K562 (cell line): ENCODE measurements around the gene ACACB. TPM values are rescaled to one million over a fixed set of nuclear protein-coding genes. Genes with fewer than 3 reads are reported as not detected.

Source experiments
- ATAC-seq: fragments of 200-7000 bp; cut with Tn5 transposase; 3 replicates; pipeline ENCODE4 v1.9.1; 2020; ENCODE audit warnings: moderate library complexity
- BruUV-seq: library from RNA; stranded (reverse); fragments of 400-500 nt; replicated peaks from 2 replicates; lab custom pipeline; 2021; lab: Mats Ljungman, UMichigan
- CTCF ChIA-PET: fragments of 300-600 bp; formaldehyde crosslinking; extraction: SDS; loops from one replicate; lab custom pipeline; 2021; ENCODE audit warnings: low intra/inter-chr PET ratio; lab: Yijun Ruan, JAX
- POLR2A ChIA-PET: fragments of 300-600, 350-650 bp; sonication (Branson Sonifier 250); formaldehyde crosslinking; extraction: SDS; loops from one replicate; lab custom pipeline; 2021; ENCODE audit warnings: antibody characterized with exemption, inconsistent platforms; lab: Yijun Ruan, JAX
- DNase-seq, 4 experiments: peaks; one replicate each; pipeline versions ENCODE4 v3.0.0 to v3.0.0-alpha.2; 2011 to 2018; ENCODE audit warnings: low spot score in 3 of 4, mixed read lengths in 3 of 4; ENCODE audit errors: extremely low read depth in 1 of 4
- FAIRE-seq: peaks from 2 replicates; lab custom pipeline; 2011; peaks lifted over from hg19 to GRCh38; lab: Jason Lieb, UNC
- H2AFZ ChIP-seq: 2 replicates; pipeline ENCODE4 v1.6.0; 2011; ENCODE audit warnings: low read depth, low read length, control low read depth, inconsistent platforms
- H3K27ac ChIP-seq: fragments of 200-600 bp; 3 replicates; pipeline ENCODE4 v1.8.0; 2011; ENCODE audit warnings: low read depth, mild to moderate bottlenecking, control low read depth, inconsistent platforms, low read length, moderate library complexity, mixed read lengths; ENCODE audit errors: extremely low read depth
- H3K27me3 ChIP-seq, 2 experiments: fragments of 300-600 bp in 1 of 2; 2 replicates in 1 of 2; 3 replicates in 1 of 2; pipeline versions ENCODE4 v1.6.0 to v1.8.0; 2011; ENCODE audit warnings: inconsistent platforms in 2 of 2, low read length in 2 of 2, mild to moderate bottlenecking in 1 of 2, mixed read lengths in 1 of 2, moderate library complexity in 1 of 2; ENCODE audit not compliant: control insufficient read depth in 2 of 2, insufficient read depth in 2 of 2
- H3K36me3 ChIP-seq: fragments of 300-600 bp; 3 replicates; pipeline ENCODE4 v1.8.0; 2011; ENCODE audit warnings: mild to moderate bottlenecking, low read length, inconsistent platforms; ENCODE audit not compliant: control insufficient read depth, insufficient read depth
- H3K4me1 ChIP-seq, 2 experiments: fragments of 200-600 bp in 1 of 2; replicated peaks in 1 of 2; 2 replicates in 1 of 2; 3 replicates in 1 of 2; pipeline versions ENCODE4 v1.5.1 to v1.8.0; 2011; ENCODE audit warnings: inconsistent platforms in 2 of 2, low read length in 2 of 2, mild to moderate bottlenecking in 1 of 2, mixed read lengths in 1 of 2, moderate library complexity in 1 of 2; ENCODE audit not compliant: control insufficient read depth in 2 of 2, insufficient read depth in 2 of 2
- H3K4me2 ChIP-seq: 2 replicates; pipeline ENCODE4 v1.6.1; 2011; ENCODE audit warnings: low read length, control low read depth, inconsistent platforms, mixed read lengths; ENCODE audit not compliant: insufficient read depth
- H3K4me3 ChIP-seq: fragments of 200-600 bp; sonication (generic), shearing (Covaris generic); 2 replicates; pipeline ENCODE4 v1.5.1; 2016; ENCODE audit warnings: control low read depth, inconsistent platforms
- H3K79me2 ChIP-seq: fragments of 200-600 bp; 3 replicates; pipeline ENCODE4 v1.8.0; 2011; ENCODE audit warnings: low read length, inconsistent platforms; ENCODE audit not compliant: control insufficient read depth, insufficient read depth
- H3K9ac ChIP-seq, 2 experiments: 2 replicates each; pipeline versions ENCODE4 v1.6.0 to v1.6.1; 2011; ENCODE audit warnings: low read depth in 2 of 2, low read length in 2 of 2, control low read depth in 1 of 2, inconsistent platforms in 1 of 2, mild to moderate bottlenecking in 1 of 2, mixed read lengths in 1 of 2; ENCODE audit not compliant: insufficient read depth in 1 of 2
- H3K9me1 ChIP-seq: one replicate; pipeline ENCODE4 v1.6.0; 2011; ENCODE audit warnings: inconsistent platforms, mild to moderate bottlenecking, low read length, moderate library complexity; ENCODE audit not compliant: control insufficient read depth, insufficient read depth
- H3K9me3 ChIP-seq: replicated peaks from 2 replicates; pipeline ENCODE4 v1.5.1; 2011; ENCODE audit warnings: low read depth, low read length, inconsistent platforms; ENCODE audit not compliant: control insufficient read depth, insufficient read depth
- H4K20me1 ChIP-seq: replicated peaks from 2 replicates; pipeline ENCODE4 v1.6.1; 2011; ENCODE audit warnings: low read length, inconsistent platforms, mixed read lengths; ENCODE audit not compliant: control insufficient read depth, insufficient read depth
- RNF2 ChIP-seq: sonication (generic); IDR thresholded peaks from 2 replicates; pipeline ENCODE4 v1.6.1; 2016
- ZNF740 ChIP-seq, 3 experiments: fragments of 200-800 bp in 1 of 3; sonication (Bioruptor generic) in 1 of 3; sonication (generic) in 1 of 3; formaldehyde crosslinking in 1 of 3; IDR thresholded peaks; 2 replicates each; pipeline versions ENCODE4 v1.6.1 to v1.8.0; 2016 to 2022; ENCODE audit warnings: mild to moderate bottlenecking in 2 of 3, missing compliant biosample characterization in 2 of 3, missing genetic modification characterization in 2 of 3, missing genetic modification reagents in 1 of 3
- WGBS: fragments of 100-300 bp; shearing (Covaris generic); methylation state at CpG from one replicate; pipeline ENCODE4 v1.1.6; 2016; ENCODE audit warnings: low coverage, mixed read lengths; ENCODE audit not compliant: insufficient coverage; ENCODE audit errors: missing lambda C conversion rate; 5-methylcytosine and 5-hydroxymethylcytosine counted together
- in situ Hi-C: fragments of 300-500 bp; cut with MboI; formaldehyde crosslinking; loops from 4 replicates; pipeline ENCODE4 v1.15.0; 2018; ENCODE audit warnings: inconsistent platforms, mixed read lengths
- intact Hi-C: fragments of 100-400 bp; cut with micrococcal nuclease; formaldehyde crosslinking; loops from 2 replicates; pipeline ENCODE4 v1.14.2; 2022
- polyA plus RNA-seq, 8 experiments: library from polyadenylated mRNA; depleted of rRNA in 4 of 8; stranded (reverse) in 5 of 8; unstranded in 3 of 8; fragments of >200 nt; fragmentation: Nextera tagmentation in 2 of 8; fragmentation: Illumina TruSeq in 1 of 8; extraction: Ambion mirVana in 2 of 8; extraction: Trizol in 1 of 8; gene quantifications; 2 replicates each; pipeline versions ENCODE4 v1.2.1 to v1.2.3, GENCODE V29; 2011 to 2014; ENCODE audit warnings: inconsistent platforms in 1 of 8, missing spikeins in 1 of 8
- total RNA-seq, 7 experiments: library from RNA; depleted of rRNA in 6 of 7; stranded (reverse); fragments of >200 nt in 6 of 7; fragmentation: Illumina TruSeq in 2 of 7; extraction: Trizol in 2 of 7; gene quantifications; 2 replicates each; pipeline versions ENCODE4 v1.2.1 to v1.2.3, GENCODE V29; 2011 to 2021; ENCODE audit warnings: low replicate concordance in 1 of 7
- TF ChIP-seq, protein P1 (sequence below): sonication (generic); formaldehyde crosslinking; IDR thresholded peaks from 2 replicates; pipeline ENCODE4 v1.8.0; 2022; ENCODE audit warnings: mild to moderate bottlenecking, missing genetic modification reagents

The ACACB gene
- total and polyA plus RNA-seq, 9 of the 15 experiments (the other 6 are each of a cell fraction or from before 2014, with no cell fraction given): 0.10 to 2.5 (median 0.83) TPM

GRCh38 chr12:109131154-109132050 lies 15.0 kb downstream of the ACACB start:
- no peaks in the 10 kb centered on the region for H3K79me2 ChIP-seq
- peaks cover 18 to 52% of the 10 kb centered on the region in 2 experiments; a peak in 4 of 5 replicates for H3K27me3 ChIP-seq
- in situ Hi-C loops: no loop called here
- FAIRE-seq (no peak), ATAC-seq (no peak; the same call in 1 of the 3 replicates)
- no peak overlapping the region for H3K4me3 ChIP-seq
- no peaks in the 10 kb centered on the region; a peak in 3 of 5 replicates for H3K4me1 ChIP-seq
- no TSS peak for BruUV-seq
- POLR2A ChIA-PET: interaction anchor here (0.6 to 0.8 kb wide), 2 partner anchors 31 to 270 kb away, joined by 3 read pairs; no protein-coding TSS in a partner anchor
- no peaks in the 10 kb centered on the region for H3K9me1 ChIP-seq
- no peaks in the 10 kb centered on the region for H3K9me3 ChIP-seq
- peak; percentile 65; the same call in 1 of the 2 replicates for TF ChIP-seq ZNF740 (CRISPR knock-in tag; IDR thresholded peaks at IDR 0.05)
- TF ChIP-seq ZNF740 (tag; IDR thresholded peaks at IDR 0.05): no peak
- TF ChIP-seq RNF2: no peak
- TF ChIP-seq, protein P1, sequence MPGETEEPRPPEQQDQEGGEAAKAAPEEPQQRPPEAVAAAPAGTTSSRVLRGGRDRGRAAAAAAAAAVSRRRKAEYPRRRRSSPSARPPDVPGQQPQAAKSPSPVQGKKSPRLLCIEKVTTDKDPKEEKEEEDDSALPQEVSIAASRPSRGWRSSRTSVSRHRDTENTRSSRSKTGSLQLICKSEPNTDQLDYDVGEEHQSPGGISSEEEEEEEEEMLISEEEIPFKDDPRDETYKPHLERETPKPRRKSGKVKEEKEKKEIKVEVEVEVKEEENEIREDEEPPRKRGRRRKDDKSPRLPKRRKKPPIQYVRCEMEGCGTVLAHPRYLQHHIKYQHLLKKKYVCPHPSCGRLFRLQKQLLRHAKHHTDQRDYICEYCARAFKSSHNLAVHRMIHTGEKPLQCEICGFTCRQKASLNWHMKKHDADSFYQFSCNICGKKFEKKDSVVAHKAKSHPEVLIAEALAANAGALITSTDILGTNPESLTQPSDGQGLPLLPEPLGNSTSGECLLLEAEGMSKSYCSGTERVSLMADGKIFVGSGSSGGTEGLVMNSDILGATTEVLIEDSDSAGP (CRISPR knock-in tag): 0 out of 2 replicates have a peak, but pooled peaks have one; percentile 58
- TF ChIP-seq, all 486 proteins: peak for 2
- WGBS: 1% methylated on average over 24 of the region's 24 CpGs
- no peak overlapping the region for H3K4me2 ChIP-seq
- H3K36me3 ChIP-seq: no peaks in the 10 kb centered on the region
- no peak for DNase-seq
- H3K27ac ChIP-seq: no peak overlapping the region
- no peak overlapping the region for H3K9ac ChIP-seq
- H2AFZ ChIP-seq: no peak overlapping the region
- intact Hi-C loops: loop anchor here (5.0 to 10.0 kb wide), 2 partner anchors 126 to 253 kb away; no protein-coding TSS in a partner anchor
- peaks cover 6% of the 10 kb centered on the region; the same call in 1 of the 2 replicates for H4K20me1 ChIP-seq
- CTCF ChIA-PET: no interaction called here
